PFSK-1 (cell line): ENCODE results near the gene CIAO2B.

Experiments used
- FOXP2 ChIP-seq: optimal IDR thresholded peaks from 2 replicates; pipeline ENCODE3; 2011; ENCODE audit warnings: borderline replicate concordance, control low read depth, inconsistent platforms; ENCODE audit not compliant: insufficient read depth; ENCODE audit errors: extremely low read length, extremely low read depth
- POLR2AphosphoS5 ChIP-seq: IDR thresholded peaks from 2 replicates; pipeline ENCODE4 v1.6.1; 2012; ENCODE audit warnings: low read depth, mild to moderate bottlenecking, control low read depth, low read length, moderate library complexity
- REST ChIP-seq, 2 experiments: IDR thresholded peaks; 2 replicates each; pipeline versions ENCODE4 v1.6.1 to v1.8.0; 2011 to 2012; ENCODE audit warnings: low read depth in 2 of 2, low read length in 2 of 2, control low read depth in 1 of 2, inconsistent platforms in 1 of 2, mild to moderate bottlenecking in 1 of 2, moderate library complexity in 1 of 2; ENCODE audit not compliant: insufficient read depth in 1 of 2
- SIN3A ChIP-seq: IDR thresholded peaks from 2 replicates; pipeline ENCODE4 v1.6.1; 2012; ENCODE audit warnings: mild to moderate bottlenecking, low read length, moderate library complexity, borderline replicate concordance; ENCODE audit not compliant: insufficient read depth
- TAF1 ChIP-seq: IDR thresholded peaks from 2 replicates; pipeline ENCODE4 v1.6.1; 2012; ENCODE audit warnings: low read length, control low read depth, borderline replicate concordance; ENCODE audit not compliant: insufficient read depth

Gene CIAO2B

GRCh38 chr16:66886914-66887313 lies 47.3 kb downstream of the CIAO2B start:
- TF ChIP-seq FOXP2 (no peak), SIN3A (no peak), TAF1 (no peak), REST (IDR thresholded peaks at IDR 0.05; ENCODE audit: insufficient read depth in 1 of 2, low read depth in 2 of 2, low read length in 2 of 2) (no peak)

GRCh38 chr16:66886321-66886720 lies 47.9 kb downstream of the CIAO2B start:
- TF ChIP-seq SIN3A (no peak), TAF1 (no peak), REST (IDR thresholded peaks at IDR 0.05; ENCODE audit: insufficient read depth in 1 of 2, low read depth in 2 of 2, low read length in 2 of 2) (no peak), POLR2AphosphoS5 (no peak), FOXP2 (no peak)

GRCh38 chr16:66885491-66885890 lies 48.7 kb downstream of the CIAO2B start:
- no peak for TF ChIP-seq FOXP2
- TF ChIP-seq TAF1, result no peak
- TF ChIP-seq SIN3A, result no peak
- TF ChIP-seq REST (IDR thresholded peaks at IDR 0.05; ENCODE audit: insufficient read depth in 1 of 2, low read depth in 2 of 2, low read length in 2 of 2), result no peak

GRCh38 chr16:66882702-66883101 lies 51.5 kb downstream of the CIAO2B start:
- TF ChIP-seq REST (IDR thresholded peaks at IDR 0.05; ENCODE audit: insufficient read depth in 1 of 2, low read depth in 2 of 2, low read length in 2 of 2) (no peak), TAF1 (no peak), SIN3A (no peak), POLR2AphosphoS5 (no peak), FOXP2 (no peak)
